ENCODE results near the gene ETHE1.

The ETHE1 gene

GRCh38 chr19:43479961-43480561 lies 46.9 kb downstream of the ETHE1 start:
- TF ChIP-seq CTCF (IDR thresholded peaks at IDR 0.05; ENCODE audit: poor library complexity, severe bottlenecking): no peak
- H3K36me3 ChIP-seq (ENCODE audit: low read depth): no peaks in the 10 kb centered on the region; the same call in 1 of the 2 replicates
- H3K27me3 ChIP-seq (ENCODE audit: insufficient read depth, poor library complexity, severe bottlenecking): no peaks in the 10 kb centered on the region
- no peak for DNase-seq (ENCODE audit: low spot score)
- no peak for ATAC-seq (ENCODE audit: low read depth)
- H3K27ac ChIP-seq (ENCODE audit: poor library complexity, severe bottlenecking): no peak overlapping the region
- H3K9me3 ChIP-seq (ENCODE audit: severe bottlenecking): no peaks in the 10 kb centered on the region
- no peak overlapping the region for H3K4me3 ChIP-seq (ENCODE audit: severe bottlenecking)
- H3K4me1 ChIP-seq (ENCODE audit: insufficient read depth, poor library complexity, severe bottlenecking): no peaks in the 10 kb centered on the region

- no peak overlapping the region for H3K27ac ChIP-seq (ENCODE audit: poor library complexity, severe bottlenecking)
- TF ChIP-seq CTCF (IDR thresholded peaks at IDR 0.05; ENCODE audit: poor library complexity, severe bottlenecking): no peak
- DNase-seq (ENCODE audit: low spot score) (no peak), ATAC-seq (ENCODE audit: low read depth) (no peak)
- no peak overlapping the region for H3K4me3 ChIP-seq (ENCODE audit: severe bottlenecking)
- H3K27me3 ChIP-seq (ENCODE audit: insufficient read depth, poor library complexity, severe bottlenecking): no peaks in the 10 kb centered on the region
- H3K9me3 ChIP-seq (ENCODE audit: severe bottlenecking): no peaks in the 10 kb centered on the region
- no peaks in the 10 kb centered on the region; the same call in 1 of the 2 replicates for H3K36me3 ChIP-seq (ENCODE audit: low read depth)
- H3K4me1 ChIP-seq (ENCODE audit: insufficient read depth, poor library complexity, severe bottlenecking): no peaks in the 10 kb centered on the region
Measured at GRCh38 chr19:43479226-43479625, 47.8 kb downstream of the ETHE1 start.

- no peak for TF ChIP-seq CTCF (IDR thresholded peaks at IDR 0.05; ENCODE audit: poor library complexity, severe bottlenecking)
- Histone ChIP-seq H3K4me3 (ENCODE audit: severe bottlenecking) (no peak overlapping the region), H3K27ac (ENCODE audit: poor library complexity, severe bottlenecking) (no peak overlapping the region), H3K36me3 (ENCODE audit: low read depth) (no peaks in the 10 kb centered on the region; the same call in 1 of the 2 replicates), H3K4me1 (ENCODE audit: insufficient read depth, poor library complexity, severe bottlenecking) (no peaks in the 10 kb centered on the region), H3K27me3 (ENCODE audit: insufficient read depth, poor library complexity, severe bottlenecking) (no peaks in the 10 kb centered on the region), H3K9me3 (ENCODE audit: severe bottlenecking) (no peaks in the 10 kb centered on the region)
- DNase-seq (ENCODE audit: low spot score): no peak
- ATAC-seq (ENCODE audit: low read depth): no peak
Measured at GRCh38 chr19:43478323-43478722, 48.7 kb downstream of the ETHE1 start.

- no peak for DNase-seq (ENCODE audit: low spot score)
- H3K27ac ChIP-seq (ENCODE audit: poor library complexity, severe bottlenecking): no peak overlapping the region
- ATAC-seq (ENCODE audit: low read depth): no peak
Measured at GRCh38 chr19:43476606-43477005, 50.4 kb downstream of the ETHE1 start.

More at GRCh38 chr19:43476606-43477005, 50.4 kb downstream of the ETHE1 start:
- no peaks in the 10 kb centered on the region; the same call in 1 of the 2 replicates for H3K36me3 ChIP-seq (ENCODE audit: low read depth)
- H3K4me3 ChIP-seq (ENCODE audit: severe bottlenecking): no peak overlapping the region
- H3K9me3 ChIP-seq (ENCODE audit: severe bottlenecking): no peaks in the 10 kb centered on the region
- TF ChIP-seq CTCF (IDR thresholded peaks at IDR 0.05; ENCODE audit: poor library complexity, severe bottlenecking): no peak
- no peaks in the 10 kb centered on the region for H3K27me3 ChIP-seq (ENCODE audit: insufficient read depth, poor library complexity, severe bottlenecking)
- H3K4me1 ChIP-seq (ENCODE audit: insufficient read depth, poor library complexity, severe bottlenecking): no peaks in the 10 kb centered on the region

Data from RWPE2 (cell line).